LHCN-M2 (cell line): Measurements from ENCODE around the gene MKKS. TPM values are rescaled to one million over a fixed set of nuclear protein-coding genes. Genes with fewer than 3 reads are reported as not detected.

Experiments
- DNase-seq: peaks from one replicate; pipeline ENCODE4 v3.0.0-alpha.2; 2012; ENCODE audit warnings: low read depth
- total RNA-seq: library from RNA; depleted of rRNA; stranded (reverse); fragments of >200 nt; gene quantifications from 2 replicates; pipeline ENCODE4 v1.2.3, GENCODE V29; 2014; rRNA removed

The MKKS gene
- total RNA-seq, 1 experiment from 2014 or later: 12.6 TPM

DNA sequence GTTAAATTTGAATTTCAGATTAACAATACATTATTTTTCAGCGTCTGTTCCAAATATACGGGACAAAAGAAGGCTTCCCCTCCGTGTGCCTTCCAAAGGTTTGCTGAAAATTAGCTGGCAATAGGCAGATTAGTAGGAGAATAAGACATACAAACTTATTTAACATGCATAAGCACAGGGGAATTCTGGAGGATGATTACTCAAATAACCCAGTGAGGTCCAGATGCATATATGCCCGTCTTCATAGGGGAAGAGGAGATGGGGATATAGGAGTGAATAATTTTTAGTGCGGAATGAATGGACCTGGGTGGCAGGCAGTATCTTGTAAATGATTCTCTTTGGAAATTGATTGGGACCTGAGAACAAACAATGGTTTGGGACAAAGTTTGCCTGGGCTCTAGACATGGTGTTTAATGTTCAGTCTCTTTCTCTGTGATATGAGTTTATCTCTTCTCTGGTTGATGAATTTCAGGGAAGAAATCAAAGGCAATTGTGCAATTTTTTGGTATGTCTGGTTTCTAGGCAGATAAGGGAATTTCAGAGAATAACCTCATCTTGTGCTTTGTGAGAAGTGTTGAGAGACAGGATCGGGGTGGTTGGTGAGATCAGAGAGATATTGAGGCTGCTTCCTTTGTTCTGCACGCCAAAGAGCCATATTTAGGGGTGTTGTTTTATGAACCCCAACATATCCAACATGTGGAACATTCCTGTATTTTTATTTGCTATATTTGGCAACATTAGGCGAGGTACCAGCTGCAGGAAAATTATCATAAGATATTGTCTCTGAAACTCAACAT, 63.7 kb downstream of the MKKS start:
- DNase-seq: no peak

DNA sequence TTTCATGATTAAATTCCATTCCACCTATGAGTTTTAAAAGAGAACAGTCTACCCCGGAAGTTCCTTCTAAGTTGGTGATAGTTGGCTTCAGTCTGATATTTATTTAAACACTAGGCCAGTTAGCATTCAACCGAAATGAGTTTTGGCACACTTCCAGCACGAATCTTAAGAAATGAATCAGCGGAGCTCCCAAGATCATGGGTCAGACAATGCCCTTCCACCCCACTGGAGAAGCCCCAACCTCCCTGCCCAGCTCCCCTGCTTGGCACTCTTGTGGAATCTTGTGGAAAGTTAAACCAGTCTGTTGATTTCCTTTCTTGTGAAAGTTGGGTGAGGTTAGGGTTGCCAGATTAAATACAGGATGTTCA, 64.3 kb downstream of the MKKS start:
- no peak for DNase-seq

DNA sequence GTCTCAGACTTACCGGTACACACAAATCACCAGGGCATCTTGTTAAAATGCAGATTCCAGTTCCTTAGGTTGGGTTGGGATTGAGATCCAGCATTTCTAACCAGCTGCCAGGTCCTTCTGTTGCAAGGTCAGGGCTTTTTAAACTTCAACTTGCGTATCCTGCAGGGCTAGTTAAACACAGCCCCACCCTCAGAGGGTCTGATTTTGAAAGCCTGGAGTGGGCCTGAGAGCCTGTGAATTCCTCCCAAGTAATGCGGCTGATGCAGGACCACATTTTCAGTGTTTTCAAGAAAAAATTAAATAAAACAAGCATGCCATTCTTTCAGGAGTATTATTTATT, 65.3 kb downstream of the MKKS start:
- DNase-seq: no peak

GRCh38 chr20:10367943-10368701, 65.9 kb downstream of the MKKS start:
- DNase-seq: no peak

GRCh38 chr20:10367693-10367942, 66.4 kb downstream of the MKKS start:
- DNase-seq: no peak

GRCh38 chr20:10366898-10367692, 66.9 kb downstream of the MKKS start:
- DNase-seq: no peak

- DNase-seq: no peak
These were observed 71.3 kb downstream of the MKKS start for GRCh38 chr20:10362674-10363073.

DNA sequence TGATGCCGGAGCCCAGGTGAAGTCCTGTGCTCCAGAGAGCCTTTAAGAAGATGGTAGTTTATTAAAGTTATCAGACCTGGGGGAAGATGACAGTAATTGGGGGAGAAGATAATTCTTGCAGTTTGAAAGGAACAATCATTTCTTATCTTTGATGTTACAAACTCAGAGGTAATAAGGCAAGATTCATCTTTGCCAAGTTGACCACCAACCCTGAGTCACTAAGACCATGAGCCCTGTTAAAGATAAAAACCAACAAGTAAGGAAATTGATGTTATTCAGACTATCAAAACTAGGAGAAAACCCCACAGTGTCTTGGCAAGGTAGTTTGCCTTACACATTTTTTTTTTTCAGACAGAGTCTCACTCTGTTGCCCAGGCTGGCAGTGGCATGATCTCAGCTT, 73.1 kb downstream of the MKKS start:
- DNase-seq: no peak

DNA sequence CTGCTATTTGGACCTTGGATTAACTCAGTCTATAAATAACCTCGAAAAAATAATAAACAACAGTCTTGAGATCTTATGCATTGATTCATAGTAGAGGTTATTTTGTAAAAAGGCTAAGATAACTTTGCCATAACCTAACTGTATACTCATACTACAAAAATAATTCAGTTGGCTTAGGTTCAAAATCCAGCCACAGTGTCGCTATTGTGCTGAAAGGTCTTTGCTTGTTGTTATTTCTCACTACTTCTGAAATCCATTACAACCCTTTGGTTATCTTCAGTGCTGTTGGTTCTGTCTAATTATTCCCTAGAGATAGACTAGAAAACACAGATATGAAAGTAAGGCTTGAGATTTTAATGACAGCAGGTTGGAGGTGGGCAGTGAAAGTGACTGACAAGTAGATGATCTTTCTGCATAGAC, 74.4 kb downstream of the MKKS start:
- DNase-seq: no peak

- DNase-seq: no peak
These were observed 76.0 kb downstream of the MKKS start for GRCh38 chr20:10357974-10358373.

DNA sequence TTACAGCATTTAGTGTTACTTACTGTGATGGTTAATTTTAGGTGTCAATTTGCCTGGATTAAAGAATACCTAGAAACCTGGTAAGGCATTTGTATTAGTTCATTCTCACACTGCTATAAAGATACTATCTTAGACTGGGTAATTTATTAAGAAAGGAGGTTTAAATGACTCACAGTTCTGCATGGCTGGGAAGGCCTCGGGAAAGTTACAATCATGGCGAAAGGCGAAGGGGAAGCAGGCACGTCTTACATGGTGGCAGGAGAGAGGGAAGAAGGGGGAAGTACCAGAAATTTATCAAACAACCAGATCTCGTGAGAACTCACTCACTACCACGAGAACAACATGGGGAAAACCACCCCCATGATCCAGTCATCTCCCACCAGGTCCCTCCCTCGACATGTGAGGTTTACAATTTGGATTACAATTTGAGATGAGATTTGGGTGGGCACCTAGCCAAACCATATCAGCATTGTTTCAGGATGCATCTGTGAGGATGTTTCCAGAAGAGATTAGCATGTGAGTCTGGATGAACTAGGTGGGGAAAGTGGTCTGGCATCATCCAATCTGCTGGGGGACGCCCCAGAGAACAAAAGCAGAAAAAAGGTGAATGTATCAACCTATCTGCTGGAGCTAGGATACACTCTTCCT, 76.8 kb downstream of the MKKS start:
- DNase-seq: no peak

GRCh38 chr20:10356628-10357027, 77.4 kb downstream of the MKKS start:
- no peak for DNase-seq

DNA sequence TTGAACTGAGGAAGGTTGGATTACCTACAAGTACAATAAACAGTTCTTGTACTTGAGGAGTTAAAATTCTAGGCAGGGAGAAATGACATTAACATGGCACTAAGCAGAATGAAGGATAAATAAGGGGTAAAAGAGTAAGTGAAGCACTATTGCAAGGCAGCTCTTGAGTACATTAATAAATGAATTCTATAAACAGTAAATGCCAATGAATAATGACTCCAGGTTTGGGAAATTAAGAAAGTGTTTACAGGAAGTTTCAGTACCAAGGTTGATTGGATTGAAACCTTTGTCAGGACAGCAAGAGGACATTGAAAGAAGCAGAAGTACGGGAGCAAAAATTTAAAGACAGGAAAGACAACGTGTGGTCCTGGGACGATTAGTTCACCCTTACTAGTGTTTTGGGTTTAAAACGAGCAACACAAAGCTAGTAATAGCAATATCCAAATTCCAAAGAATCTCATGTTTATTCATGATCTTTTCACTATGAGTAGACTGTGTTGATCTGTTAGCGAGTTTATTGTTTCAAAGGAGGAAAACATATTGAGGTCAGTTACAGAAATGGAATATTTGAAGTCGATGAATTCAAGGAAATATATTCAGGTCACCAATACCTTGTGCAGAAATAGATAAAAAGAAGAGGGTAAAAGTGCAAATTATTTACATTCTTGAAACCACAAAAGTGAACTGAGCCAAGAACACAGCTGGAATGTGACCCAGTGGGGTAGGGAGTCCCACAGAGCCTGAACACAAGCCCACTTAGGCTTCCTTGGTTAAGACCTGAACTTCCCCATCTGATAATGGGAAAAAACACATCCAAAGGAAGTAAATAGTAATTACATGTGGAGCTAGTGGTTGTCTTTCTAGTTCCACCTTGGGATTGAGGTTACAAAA, 80.8 kb downstream of the MKKS start:
- DNase-seq: no peak

Other genes with a start within 250 kb of the MKKS start
- 0.58 and 1.1 TPM in 2 replicates for gene SNAP25, start 215.4 kb downstream of the MKKS start, total RNA-seq
- gene SLX4IP, start 1.1 kb upstream of the MKKS start, total RNA-seq: 6.3 and 7.0 TPM in 2 replicates
- 6.2 and 8.3 TPM in 2 replicates for gene JAG1, start 239.8 kb upstream of the MKKS start, total RNA-seq